ENCODE measurements around the gene CHID1.

CHID1 gene

GRCh38 chr11:827146-827896 lies 83.3 kb downstream of the CHID1 start:
- DNase-seq (ENCODE audit: low spot score): no peak
- Histone ChIP-seq H3K27ac (ENCODE audit: poor library complexity, severe bottlenecking) (no peak overlapping the region), H3K4me3 (ENCODE audit: severe bottlenecking) (peak overlapping the region; percentile 24), H3K36me3 (ENCODE audit: low read depth) (no peaks in the 10 kb centered on the region), H3K9me3 (ENCODE audit: severe bottlenecking) (no peaks in the 10 kb centered on the region), H3K27me3 (ENCODE audit: insufficient read depth, poor library complexity, severe bottlenecking) (peaks cover 18% of the 10 kb centered on the region), H3K4me1 (ENCODE audit: insufficient read depth, poor library complexity, severe bottlenecking) (peaks cover 3% of the 10 kb centered on the region)
- ATAC-seq (ENCODE audit: low read depth): no peak
- TF ChIP-seq CTCF (IDR thresholded peaks at IDR 0.05; ENCODE audit: poor library complexity, severe bottlenecking): no peak

GRCh38 chr11:826836-827145 lies 83.8 kb downstream of the CHID1 start:
- peaks cover 18% of the 10 kb centered on the region for H3K27me3 ChIP-seq (ENCODE audit: insufficient read depth, poor library complexity, severe bottlenecking)
- H3K4me1 ChIP-seq (ENCODE audit: insufficient read depth, poor library complexity, severe bottlenecking): peaks cover 3% of the 10 kb centered on the region

GRCh38 chr11:826227-826621 lies 84.4 kb downstream of the CHID1 start:
- peaks cover 7% of the 10 kb centered on the region for H3K4me1 ChIP-seq (ENCODE audit: insufficient read depth, poor library complexity, severe bottlenecking)
- peaks cover 18% of the 10 kb centered on the region for H3K27me3 ChIP-seq (ENCODE audit: insufficient read depth, poor library complexity, severe bottlenecking)
- ATAC-seq (ENCODE audit: low read depth) (no peak), DNase-seq (ENCODE audit: low spot score) (no peak)
- no peaks in the 10 kb centered on the region for H3K9me3 ChIP-seq (ENCODE audit: severe bottlenecking)
- no peak for TF ChIP-seq CTCF (IDR thresholded peaks at IDR 0.05; ENCODE audit: poor library complexity, severe bottlenecking)
- no peak overlapping the region for H3K4me3 ChIP-seq (ENCODE audit: severe bottlenecking)
- no peak overlapping the region for H3K27ac ChIP-seq (ENCODE audit: poor library complexity, severe bottlenecking)
- no peaks in the 10 kb centered on the region for H3K36me3 ChIP-seq (ENCODE audit: low read depth)

More at GRCh38 chr11:826836-827145, 83.8 kb downstream of the CHID1 start:
- H3K4me3 ChIP-seq (ENCODE audit: severe bottlenecking): peak overlapping the region; percentile 24
- TF ChIP-seq CTCF (IDR thresholded peaks at IDR 0.05; ENCODE audit: poor library complexity, severe bottlenecking): no peak
- ATAC-seq (ENCODE audit: low read depth) (no peak), DNase-seq (ENCODE audit: low spot score) (no peak)
- H3K27ac ChIP-seq (ENCODE audit: poor library complexity, severe bottlenecking): no peak overlapping the region
- H3K36me3 ChIP-seq (ENCODE audit: low read depth): no peaks in the 10 kb centered on the region
- H3K9me3 ChIP-seq (ENCODE audit: severe bottlenecking): no peaks in the 10 kb centered on the region

GRCh38 chr11:825366-826226 lies 85.0 kb downstream of the CHID1 start:
- DNase-seq (ENCODE audit: low spot score) (no peak), ATAC-seq (ENCODE audit: low read depth) (no peak)
- peaks cover 18% of the 10 kb centered on the region for H3K27me3 ChIP-seq (ENCODE audit: insufficient read depth, poor library complexity, severe bottlenecking)
- no peak overlapping the region for H3K4me3 ChIP-seq (ENCODE audit: severe bottlenecking)
- H3K9me3 ChIP-seq (ENCODE audit: severe bottlenecking): no peaks in the 10 kb centered on the region
- H3K36me3 ChIP-seq (ENCODE audit: low read depth): no peaks in the 10 kb centered on the region
- no peak for TF ChIP-seq CTCF (IDR thresholded peaks at IDR 0.05; ENCODE audit: poor library complexity, severe bottlenecking)
- H3K4me1 ChIP-seq (ENCODE audit: insufficient read depth, poor library complexity, severe bottlenecking): peaks cover 13% of the 10 kb centered on the region
- H3K27ac ChIP-seq (ENCODE audit: poor library complexity, severe bottlenecking): no peak overlapping the region
